NCI-H2081 (cell line): ENCODE results near the gene EBLN2.

ENCODE experiments used
- DNase-seq, 2 experiments: peaks; one replicate each; lab custom pipeline; 2025; lab: John Stamatoyannopoulos, UW

Gene EBLN2

DNA sequence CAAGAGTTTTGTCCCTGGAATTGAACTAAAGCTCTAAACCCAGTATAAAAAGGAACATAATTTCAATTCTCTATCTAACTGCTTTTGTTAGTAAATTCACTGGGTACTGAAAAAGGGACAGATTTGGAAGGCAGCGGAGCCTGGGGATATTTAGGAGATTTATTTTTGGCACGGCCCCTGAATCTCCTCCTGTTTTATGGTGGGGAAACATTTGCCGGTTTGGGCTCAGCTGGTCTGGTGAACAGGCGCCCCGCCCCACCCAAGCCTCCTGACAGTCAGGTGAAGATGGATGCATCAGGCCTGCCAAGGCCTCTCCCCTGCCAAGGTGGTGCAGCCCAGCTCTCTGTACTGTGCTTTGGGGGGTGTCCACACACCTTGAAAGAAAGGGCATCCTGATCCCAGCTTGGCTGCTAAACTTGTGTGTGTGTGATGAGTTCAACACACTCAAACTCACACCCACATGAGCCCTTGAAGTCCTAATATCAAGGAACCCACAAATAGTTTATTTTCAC lies 46.3 kb downstream of the EBLN2 start:
- DNase-seq = no peak

DNA sequence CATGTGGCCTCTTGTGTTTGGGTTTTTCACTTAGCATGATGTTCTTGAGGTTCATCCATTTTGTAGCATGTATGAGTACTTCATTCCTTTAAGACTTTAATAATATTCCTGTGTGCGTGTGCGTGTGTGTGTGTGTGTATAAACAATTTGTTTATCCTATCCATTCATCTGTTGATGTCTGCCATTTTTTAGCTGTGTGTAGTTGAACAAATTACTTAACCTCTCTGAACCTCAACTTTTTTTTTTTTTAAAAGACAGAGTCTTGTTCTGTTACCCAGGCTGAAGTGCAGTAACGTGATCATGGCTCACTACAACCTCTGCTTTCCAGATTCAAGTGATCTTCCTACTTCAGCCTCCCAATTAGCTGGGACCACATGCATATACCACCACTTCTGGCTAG lies 47.3 kb downstream of the EBLN2 start:
- DNase-seq = no peak

DNA sequence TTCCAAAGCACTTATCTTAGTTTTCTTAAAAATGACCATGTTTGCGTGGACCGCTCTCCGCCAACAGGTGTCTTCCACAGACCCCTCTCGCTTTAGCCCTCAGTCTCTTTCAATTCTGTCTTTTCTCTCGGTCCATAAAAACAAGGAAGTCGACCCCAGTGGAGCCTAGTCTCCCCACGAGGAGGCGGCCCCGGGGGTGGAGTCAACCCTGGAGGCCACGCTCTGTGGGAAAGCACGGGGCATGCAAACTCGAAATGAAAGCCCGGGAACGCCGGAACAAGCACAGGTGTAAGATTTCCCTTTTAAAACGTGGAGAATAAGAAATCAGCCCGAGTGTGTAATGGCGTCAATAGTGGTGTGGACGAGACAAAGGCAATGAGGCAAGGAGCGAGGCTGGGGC lies 49.1 kb downstream of the EBLN2 start:
- no peak for DNase-seq
